ENCODE data around the gene SDF2. TPM values are rescaled to one million over a fixed set of nuclear protein-coding genes. Genes with fewer than 3 reads are reported as not detected.

Gene SDF2
- total and polyA plus RNA-seq, 10 of the 15 experiments (the other 5 are each of a cell fraction or from before 2014, with no cell fraction given) = 29.8 to 81.0 (median 41.5) TPM

DNA sequence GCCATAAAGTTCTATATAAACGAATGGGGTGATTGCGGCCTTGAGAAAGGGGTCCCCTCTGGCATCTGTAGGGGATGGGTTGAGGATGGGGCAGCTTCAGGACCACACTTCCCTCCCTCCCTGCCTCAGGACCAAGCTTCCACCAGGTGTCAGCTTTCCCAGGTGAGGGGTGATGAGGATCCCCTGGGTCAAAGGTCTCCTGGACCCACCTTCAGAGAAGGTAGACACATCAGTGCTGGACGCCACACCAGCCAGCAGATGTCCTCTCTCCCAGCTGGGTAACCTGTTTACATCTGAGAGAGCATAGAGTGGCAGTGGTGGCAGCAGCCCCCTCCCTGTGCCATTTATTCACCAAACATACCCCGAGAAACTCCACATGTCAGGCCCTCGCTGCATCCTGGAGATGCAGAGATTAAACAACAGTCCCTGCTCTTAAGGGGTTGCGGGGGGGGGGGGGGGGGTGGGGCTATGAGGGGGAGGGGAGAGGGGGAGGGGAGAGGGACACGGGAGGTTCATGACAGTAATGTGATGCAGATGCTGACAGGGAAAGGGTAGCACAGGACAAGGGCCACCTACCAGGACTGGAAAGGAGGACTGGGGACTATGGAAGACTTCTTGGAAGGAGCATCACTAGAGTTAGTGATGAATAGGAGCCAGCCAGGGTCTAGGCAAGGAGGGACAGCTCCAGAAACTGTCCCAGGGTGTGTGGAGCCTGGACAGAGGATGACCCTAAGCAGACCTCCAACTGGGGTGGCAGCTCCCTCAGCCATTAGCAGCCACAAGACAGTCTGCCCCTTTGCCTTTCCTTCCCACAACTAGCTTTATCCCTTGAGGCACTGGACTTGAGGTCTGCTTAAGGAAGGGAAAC is 45.0 kb upstream of the SDF2 start:
- no peak overlapping the region for H2AFZ ChIP-seq (ENCODE audit: control insufficient read depth, low read depth, low read length)
- RAD21 ChIA-PET (ENCODE audit: unreplicated experiment) = no interaction called here
- H3K4me2 ChIP-seq (ENCODE audit: control insufficient read depth, insufficient read depth) = no peak overlapping the region
- CTCF ChIA-PET = interaction anchor here (1.5 kb wide), 1 partner anchor 130 kb away, joined by 3 read pairs; the partner anchor contains the start of gene ALDOC
- ATAC-seq (no peak), DNase-seq (ENCODE audit: low read depth, low spot score) (no peak), FAIRE-seq (no peak)
- H3K27me3 ChIP-seq (replicated peaks in 1 of 2; ENCODE audit: control insufficient read depth in 2 of 2, insufficient read depth in 2 of 2, low read length in 1 of 2) = no peaks in the 10 kb centered on the region
- H4K20me1 ChIP-seq (ENCODE audit: control insufficient read depth, insufficient read depth) = no peaks in the 10 kb centered on the region
- no peaks in the 10 kb centered on the region for H3K9me3 ChIP-seq (replicated peaks; ENCODE audit: control insufficient read depth, insufficient read depth, low read length)
- POLR2A ChIA-PET = no interaction called here
- SMC1A ChIA-PET (ENCODE audit: uncharacterized antibody, unreplicated experiment) = no interaction called here
- H3K4me1 ChIP-seq (ENCODE audit: control insufficient read depth, insufficient read depth, low read length) = peaks cover 2% of the 10 kb centered on the region; the same call in 1 of the 2 replicates
- 82% methylated on average over 5 of the region's 7 CpGs for WGBS (ENCODE audit: insufficient coverage, insufficient replicate concordance, low lambda C conversion rate, missing lambda C conversion rate)
- no peak overlapping the region for H3K27ac ChIP-seq (ENCODE audit: control insufficient read depth, insufficient read depth)
- no TSS peak for BruUV-seq (replicated peaks)
- no peak overlapping the region for H3K9ac ChIP-seq (ENCODE audit: control insufficient read depth, insufficient read depth, low read length)
- H3K36me3 ChIP-seq (ENCODE audit: control insufficient read depth in 2 of 2, insufficient read depth in 2 of 2, low read length in 1 of 2) = peaks cover 3 to 14% of the 10 kb centered on the region in 2 experiments; a peak in 2 of 4 replicates
- no peaks in the 10 kb centered on the region for H3K79me2 ChIP-seq (ENCODE audit: control insufficient read depth, insufficient read depth, low read length)
- in situ Hi-C loops (cut with MboI) = no loop called here
- intact Hi-C loops (cut with micrococcal nuclease; ENCODE audit: unreplicated experiment) = no loop called here
- H3K4me3 ChIP-seq = no peak overlapping the region
- no peak for TF ChIP-seq CBX5 (IDR thresholded peaks at IDR 0.05; ENCODE audit: low read depth)
- no peak for TF ChIP-seq HDAC6 (IDR thresholded peaks at IDR 0.05; ENCODE audit: unreplicated experiment)
- TF ChIP-seq YY1 (IDR thresholded peaks at IDR 0.05; ENCODE audit: low read depth, low read length) = no peak
- TF ChIP-seq ZNF217 (IDR thresholded peaks at IDR 0.05) = no peak
- TF ChIP-seq BRCA1 (IDR thresholded peaks at IDR 0.05; ENCODE audit: low read depth, low read length) = no peak
- TF ChIP-seq TCF12 (IDR thresholded peaks at IDR 0.05; ENCODE audit: low read depth, low read length) = no peak
- TF ChIP-seq, protein P1, sequence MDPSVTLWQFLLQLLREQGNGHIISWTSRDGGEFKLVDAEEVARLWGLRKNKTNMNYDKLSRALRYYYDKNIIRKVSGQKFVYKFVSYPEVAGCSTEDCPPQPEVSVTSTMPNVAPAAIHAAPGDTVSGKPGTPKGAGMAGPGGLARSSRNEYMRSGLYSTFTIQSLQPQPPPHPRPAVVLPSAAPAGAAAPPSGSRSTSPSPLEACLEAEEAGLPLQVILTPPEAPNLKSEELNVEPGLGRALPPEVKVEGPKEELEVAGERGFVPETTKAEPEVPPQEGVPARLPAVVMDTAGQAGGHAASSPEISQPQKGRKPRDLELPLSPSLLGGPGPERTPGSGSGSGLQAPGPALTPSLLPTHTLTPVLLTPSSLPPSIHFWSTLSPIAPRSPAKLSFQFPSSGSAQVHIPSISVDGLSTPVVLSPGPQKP (IDR thresholded peaks at IDR 0.05; ENCODE audit: low read depth, low read length) = no peak
- no peak for TF ChIP-seq PML (IDR thresholded peaks at IDR 0.05; ENCODE audit: low read length)
- no peak for TF ChIP-seq KAT2A (conservative IDR thresholded peaks at IDR 0.05; ENCODE audit: control insufficient read depth, low read depth, low read length)
- TF ChIP-seq, protein P2, sequence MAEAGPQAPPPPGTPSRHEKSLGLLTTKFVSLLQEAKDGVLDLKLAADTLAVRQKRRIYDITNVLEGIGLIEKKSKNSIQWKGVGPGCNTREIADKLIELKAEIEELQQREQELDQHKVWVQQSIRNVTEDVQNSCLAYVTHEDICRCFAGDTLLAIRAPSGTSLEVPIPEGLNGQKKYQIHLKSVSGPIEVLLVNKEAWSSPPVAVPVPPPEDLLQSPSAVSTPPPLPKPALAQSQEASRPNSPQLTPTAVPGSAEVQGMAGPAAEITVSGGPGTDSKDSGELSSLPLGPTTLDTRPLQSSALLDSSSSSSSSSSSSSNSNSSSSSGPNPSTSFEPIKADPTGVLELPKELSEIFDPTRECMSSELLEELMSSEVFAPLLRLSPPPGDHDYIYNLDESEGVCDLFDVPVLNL (IDR thresholded peaks at IDR 0.05; ENCODE audit: low read depth, low read length) = no peak
- no peak for TF ChIP-seq POU2F2 (IDR thresholded peaks at IDR 0.05; ENCODE audit: borderline replicate concordance, low read depth, low read length)
- TF ChIP-seq, protein P3, sequence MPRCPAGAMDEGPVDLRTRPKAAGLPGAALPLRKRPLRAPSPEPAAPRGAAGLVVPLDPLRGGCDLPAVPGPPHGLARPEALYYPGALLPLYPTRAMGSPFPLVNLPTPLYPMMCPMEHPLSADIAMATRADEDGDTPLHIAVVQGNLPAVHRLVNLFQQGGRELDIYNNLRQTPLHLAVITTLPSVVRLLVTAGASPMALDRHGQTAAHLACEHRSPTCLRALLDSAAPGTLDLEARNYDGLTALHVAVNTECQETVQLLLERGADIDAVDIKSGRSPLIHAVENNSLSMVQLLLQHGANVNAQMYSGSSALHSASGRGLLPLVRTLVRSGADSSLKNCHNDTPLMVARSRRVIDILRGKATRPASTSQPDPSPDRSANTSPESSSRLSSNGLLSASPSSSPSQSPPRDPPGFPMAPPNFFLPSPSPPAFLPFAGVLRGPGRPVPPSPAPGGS (IDR thresholded peaks at IDR 0.05; ENCODE audit: borderline replicate concordance, insufficient read depth, low read depth, low read length, poor library complexity, severe bottlenecking) = no peak
- TF ChIP-seq, protein P4, sequence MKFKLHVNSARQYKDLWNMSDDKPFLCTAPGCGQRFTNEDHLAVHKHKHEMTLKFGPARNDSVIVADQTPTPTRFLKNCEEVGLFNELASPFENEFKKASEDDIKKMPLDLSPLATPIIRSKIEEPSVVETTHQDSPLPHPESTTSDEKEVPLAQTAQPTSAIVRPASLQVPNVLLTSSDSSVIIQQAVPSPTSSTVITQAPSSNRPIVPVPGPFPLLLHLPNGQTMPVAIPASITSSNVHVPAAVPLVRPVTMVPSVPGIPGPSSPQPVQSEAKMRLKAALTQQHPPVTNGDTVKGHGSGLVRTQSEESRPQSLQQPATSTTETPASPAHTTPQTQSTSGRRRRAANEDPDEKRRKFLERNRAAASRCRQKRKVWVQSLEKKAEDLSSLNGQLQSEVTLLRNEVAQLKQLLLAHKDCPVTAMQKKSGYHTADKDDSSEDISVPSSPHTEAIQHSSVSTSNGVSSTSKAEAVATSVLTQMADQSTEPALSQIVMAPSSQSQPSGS (IDR thresholded peaks at IDR 0.05; ENCODE audit: low read length) = no peak
- TF ChIP-seq SMARCA5 (IDR thresholded peaks at IDR 0.05) = no peak
- TF ChIP-seq, protein P5, sequence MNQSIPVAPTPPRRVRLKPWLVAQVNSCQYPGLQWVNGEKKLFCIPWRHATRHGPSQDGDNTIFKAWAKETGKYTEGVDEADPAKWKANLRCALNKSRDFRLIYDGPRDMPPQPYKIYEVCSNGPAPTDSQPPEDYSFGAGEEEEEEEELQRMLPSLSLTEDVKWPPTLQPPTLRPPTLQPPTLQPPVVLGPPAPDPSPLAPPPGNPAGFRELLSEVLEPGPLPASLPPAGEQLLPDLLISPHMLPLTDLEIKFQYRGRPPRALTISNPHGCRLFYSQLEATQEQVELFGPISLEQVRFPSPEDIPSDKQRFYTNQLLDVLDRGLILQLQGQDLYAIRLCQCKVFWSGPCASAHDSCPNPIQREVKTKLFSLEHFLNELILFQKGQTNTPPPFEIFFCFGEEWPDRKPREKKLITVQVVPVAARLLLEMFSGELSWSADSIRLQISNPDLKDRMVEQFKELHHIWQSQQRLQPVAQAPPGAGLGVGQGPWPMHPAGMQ (IDR thresholded peaks at IDR 0.05; ENCODE audit: borderline replicate concordance) = no peak
- TF ChIP-seq FOXM1 (IDR thresholded peaks at IDR 0.05; ENCODE audit: low read depth, low read length) = no peak
- no peak for TF ChIP-seq ESRRA (IDR thresholded peaks at IDR 0.05; ENCODE audit: low read length)
- no peak for TF ChIP-seq DPF2 (IDR thresholded peaks at IDR 0.05)
- no peak for TF ChIP-seq WRNIP1 (IDR thresholded peaks at IDR 0.05; ENCODE audit: borderline replicate concordance, low read depth, low read length)

Data from GM12878 (cell line).